MM.1S (cell line): Measurements from ENCODE around the gene MS4A10.
A peak's percentile ranks its signal among the peaks of the same experiment; 100 is the strongest.

Experiments used
- DNase-seq: peaks from one replicate; pipeline ENCODE4 v3.0.0-alpha.2; 2015
- H2AFZ ChIP-seq: fragments of 300-600 bp; sonication (generic); 2 replicates; pipeline ENCODE4 v1.6.0; 2016; ENCODE audit warnings: antibody characterized with exemption, low read length
- H3F3A ChIP-seq: fragments of 300-600 bp; sonication (generic); 2 replicates; pipeline ENCODE4 v1.6.1; 2016; ENCODE audit warnings: mild to moderate bottlenecking, antibody characterized with exemption, low read length, moderate library complexity, mixed read lengths; ENCODE audit not compliant: insufficient read depth
- H3K27ac ChIP-seq: fragments of 300-600 bp; sonication (generic); 2 replicates; pipeline ENCODE4 v1.5.1; 2016; ENCODE audit warnings: mild to moderate bottlenecking, low read length
- H3K27me3 ChIP-seq: fragments of 300-600 bp; sonication (generic); replicated peaks from 2 replicates; pipeline ENCODE4 v1.6.0; 2016; ENCODE audit warnings: low read length; ENCODE audit not compliant: insufficient read depth
- H3K36me3 ChIP-seq: fragments of 300-600 bp; sonication (generic); replicated peaks from 2 replicates; pipeline ENCODE4 v1.6.1; 2016; ENCODE audit warnings: mild to moderate bottlenecking, low read length, mixed read lengths; ENCODE audit not compliant: insufficient read depth
- H3K4me1 ChIP-seq: fragments of 300-600 bp; sonication (generic); 2 replicates; pipeline ENCODE4 v1.6.1; 2016; ENCODE audit warnings: low read length, mixed read lengths
- H3K4me2 ChIP-seq: fragments of 300-600 bp; sonication (generic); 2 replicates; pipeline ENCODE4 v1.6.0; 2016; ENCODE audit warnings: low read depth, low read length
- H3K4me3 ChIP-seq: fragments of 300-600 bp; sonication (generic); 2 replicates; pipeline ENCODE4 v1.5.1; 2016; ENCODE audit warnings: low read length, mixed read lengths
- H3K79me2 ChIP-seq: fragments of 300-600 bp; sonication (generic); 2 replicates; pipeline ENCODE4 v1.6.1; 2016; ENCODE audit warnings: mixed run types, low read length, mixed read lengths
- H3K9ac ChIP-seq: fragments of 300-600 bp; sonication (generic); 2 replicates; pipeline ENCODE4 v1.6.1; 2016; ENCODE audit warnings: low read length, mixed read lengths
- H3K9me2 ChIP-seq: fragments of 300-600 bp; sonication (generic); replicated peaks from 2 replicates; pipeline ENCODE4 v1.6.1; 2016; ENCODE audit warnings: mild to moderate bottlenecking, low read length, mixed read lengths; ENCODE audit not compliant: insufficient read depth
- H3K9me3 ChIP-seq: fragments of 300-600 bp; sonication (generic); replicated peaks from 2 replicates; pipeline ENCODE4 v1.6.1; 2016; ENCODE audit warnings: mild to moderate bottlenecking, low read length, mixed read lengths; ENCODE audit not compliant: insufficient read depth
- H4K20me1 ChIP-seq: fragments of 300-600 bp; sonication (generic); 2 replicates; pipeline ENCODE4 v1.6.1; 2016; ENCODE audit warnings: mild to moderate bottlenecking, low read length, moderate library complexity, mixed read lengths; ENCODE audit not compliant: insufficient read depth
- EZH2 ChIP-seq: fragments of 300-600 bp; sonication (generic); optimal IDR thresholded peaks from 2 replicates; pipeline ENCODE3; 2017; ENCODE audit warnings: low read depth, mild to moderate bottlenecking, antibody characterized with exemption, low read length, mixed read lengths
- EZH2phosphoT487 ChIP-seq: fragments of 300-600 bp; sonication (generic); IDR thresholded peaks from 2 replicates; pipeline ENCODE4 v1.6.1; 2018; ENCODE audit warnings: antibody characterized with exemption, low read length
- TF ChIP-seq, protein P1 (sequence below): fragments of 300-600 bp; sonication (generic); IDR thresholded peaks from 2 replicates; pipeline ENCODE4 v1.5.1; 2016; ENCODE audit warnings: antibody characterized with exemption, low read length, mixed read lengths

The MS4A10 gene

DNA sequence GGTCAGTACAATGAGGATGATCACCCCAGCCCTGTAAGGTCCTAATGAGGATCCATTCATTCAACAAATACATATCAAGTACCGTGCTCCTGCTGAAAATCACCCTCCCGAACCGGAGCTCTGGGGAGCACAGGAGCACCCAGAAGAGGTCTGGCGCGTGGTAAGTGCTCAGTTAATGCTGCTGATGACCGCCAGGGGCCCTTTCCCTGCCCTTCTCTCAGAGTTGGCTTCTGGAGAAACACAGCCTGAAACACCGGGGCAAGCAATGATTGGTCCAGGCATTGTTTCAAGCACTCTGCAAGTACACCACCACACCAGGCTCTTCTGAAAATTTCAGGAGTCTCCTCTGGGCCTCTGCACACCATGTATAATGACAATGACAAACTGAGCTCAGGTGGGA is 53.0 kb downstream of the MS4A10 start:
- no peaks in the 10 kb centered on the region for H4K20me1 ChIP-seq

DNA sequence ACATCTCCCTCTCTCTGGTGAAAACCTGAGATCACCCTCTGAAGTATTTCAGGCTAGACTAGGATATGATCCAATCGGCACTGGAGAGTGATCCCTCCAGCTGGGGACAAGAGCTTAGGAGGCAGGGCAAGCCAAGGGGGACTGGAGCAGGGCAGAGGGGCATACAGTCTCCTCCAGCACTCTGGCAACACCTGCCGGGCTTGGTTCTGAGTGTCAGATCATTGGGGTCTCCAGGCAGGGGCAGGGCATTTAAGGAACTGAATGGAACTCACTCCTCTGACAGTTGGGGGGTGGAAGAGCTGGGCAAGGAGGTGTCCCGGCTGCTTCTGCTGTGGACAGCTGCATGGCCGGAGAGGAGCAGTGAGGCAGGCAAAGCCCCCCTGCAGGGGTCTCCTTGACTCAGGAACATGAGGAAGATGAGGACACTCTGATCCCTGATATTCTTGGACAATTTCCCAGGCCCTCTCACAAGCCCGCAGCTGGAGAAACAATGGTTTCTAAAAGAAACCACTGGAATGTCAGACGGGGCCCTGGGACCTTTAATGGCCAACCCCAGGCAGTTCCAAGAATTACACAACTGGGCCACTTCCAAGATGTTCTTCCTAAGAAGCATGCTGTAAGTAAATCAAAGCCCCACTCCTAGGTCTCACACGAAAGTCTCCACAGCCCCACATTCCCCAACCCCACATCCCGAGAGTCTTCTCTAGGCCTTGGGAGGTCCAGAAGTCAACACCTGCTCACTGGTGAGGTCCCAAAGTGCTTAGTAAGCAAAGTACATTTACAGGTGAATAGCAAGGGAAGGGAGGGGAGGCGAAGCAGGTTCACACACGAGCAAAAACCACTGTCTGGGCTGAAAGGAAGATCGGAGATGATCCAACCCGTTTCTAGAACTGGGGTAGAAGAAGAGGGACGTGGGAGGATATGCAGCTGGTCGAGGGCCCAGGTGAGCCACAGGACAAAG is 55.6 kb downstream of the MS4A10 start:
- H3K27ac ChIP-seq = peak overlapping the region; percentile 94
- no peaks in the 10 kb centered on the region for H3K9me2 ChIP-seq
- DNase-seq = peak; percentile 78
- H3K27me3 ChIP-seq = no peaks in the 10 kb centered on the region
- peak overlapping the region; percentile 61 for H2AFZ ChIP-seq
- H3K4me3 ChIP-seq = peak overlapping the region; percentile 29; the same call in 1 of the 2 replicates
- peak overlapping the region; percentile 50; the same call in 1 of the 2 replicates for H3K9ac ChIP-seq
- TF ChIP-seq EZH2 = no peak
- TF ChIP-seq, protein P1, sequence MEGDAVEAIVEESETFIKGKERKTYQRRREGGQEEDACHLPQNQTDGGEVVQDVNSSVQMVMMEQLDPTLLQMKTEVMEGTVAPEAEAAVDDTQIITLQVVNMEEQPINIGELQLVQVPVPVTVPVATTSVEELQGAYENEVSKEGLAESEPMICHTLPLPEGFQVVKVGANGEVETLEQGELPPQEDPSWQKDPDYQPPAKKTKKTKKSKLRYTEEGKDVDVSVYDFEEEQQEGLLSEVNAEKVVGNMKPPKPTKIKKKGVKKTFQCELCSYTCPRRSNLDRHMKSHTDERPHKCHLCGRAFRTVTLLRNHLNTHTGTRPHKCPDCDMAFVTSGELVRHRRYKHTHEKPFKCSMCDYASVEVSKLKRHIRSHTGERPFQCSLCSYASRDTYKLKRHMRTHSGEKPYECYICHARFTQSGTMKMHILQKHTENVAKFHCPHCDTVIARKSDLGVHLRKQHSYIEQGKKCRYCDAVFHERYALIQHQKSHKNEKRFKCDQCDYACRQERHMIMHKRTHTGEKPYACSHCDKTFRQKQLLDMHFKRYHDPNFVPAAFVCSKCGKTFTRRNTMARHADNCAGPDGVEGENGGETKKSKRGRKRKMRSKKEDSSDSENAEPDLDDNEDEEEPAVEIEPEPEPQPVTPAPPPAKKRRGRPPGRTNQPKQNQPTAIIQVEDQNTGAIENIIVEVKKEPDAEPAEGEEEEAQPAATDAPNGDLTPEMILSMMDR = no peak
- TF ChIP-seq EZH2phosphoT487 = no peak
- H3K9me3 ChIP-seq = no peaks in the 10 kb centered on the region
- no peaks in the 10 kb centered on the region for H4K20me1 ChIP-seq
- peaks cover 2% of the 10 kb centered on the region; the same call in 1 of the 2 replicates for H3K36me3 ChIP-seq
- peaks cover 37% of the 10 kb centered on the region for H3F3A ChIP-seq
- H3K4me2 ChIP-seq = peak overlapping the region; percentile 66
- peaks cover 42% of the 10 kb centered on the region for H3K79me2 ChIP-seq
- peaks cover 63% of the 10 kb centered on the region for H3K4me1 ChIP-seq

More for the DNA sequence above, 53.0 kb downstream of the MS4A10 start:
- H3K9ac ChIP-seq = peak overlapping the region; percentile 67
- TF ChIP-seq, protein P1 = peak; percentile 57
- TF ChIP-seq EZH2 (no peak), EZH2phosphoT487 (no peak)
- peaks cover 49% of the 10 kb centered on the region for H3F3A ChIP-seq
- H3K79me2 ChIP-seq = peaks cover 16% of the 10 kb centered on the region
- no peaks in the 10 kb centered on the region for H3K9me2 ChIP-seq
- H2AFZ ChIP-seq = no peak overlapping the region; the same call in 1 of the 2 replicates
- H3K36me3 ChIP-seq = no peaks in the 10 kb centered on the region
- H3K27ac ChIP-seq = peak overlapping the region; percentile 94
- no peaks in the 10 kb centered on the region for H3K9me3 ChIP-seq
- no peak overlapping the region for H3K4me3 ChIP-seq
- H3K4me2 ChIP-seq = peak overlapping the region; percentile 50
- H3K27me3 ChIP-seq = no peaks in the 10 kb centered on the region
- peak; percentile 84 for DNase-seq
- peaks cover 68% of the 10 kb centered on the region for H3K4me1 ChIP-seq

DNA sequence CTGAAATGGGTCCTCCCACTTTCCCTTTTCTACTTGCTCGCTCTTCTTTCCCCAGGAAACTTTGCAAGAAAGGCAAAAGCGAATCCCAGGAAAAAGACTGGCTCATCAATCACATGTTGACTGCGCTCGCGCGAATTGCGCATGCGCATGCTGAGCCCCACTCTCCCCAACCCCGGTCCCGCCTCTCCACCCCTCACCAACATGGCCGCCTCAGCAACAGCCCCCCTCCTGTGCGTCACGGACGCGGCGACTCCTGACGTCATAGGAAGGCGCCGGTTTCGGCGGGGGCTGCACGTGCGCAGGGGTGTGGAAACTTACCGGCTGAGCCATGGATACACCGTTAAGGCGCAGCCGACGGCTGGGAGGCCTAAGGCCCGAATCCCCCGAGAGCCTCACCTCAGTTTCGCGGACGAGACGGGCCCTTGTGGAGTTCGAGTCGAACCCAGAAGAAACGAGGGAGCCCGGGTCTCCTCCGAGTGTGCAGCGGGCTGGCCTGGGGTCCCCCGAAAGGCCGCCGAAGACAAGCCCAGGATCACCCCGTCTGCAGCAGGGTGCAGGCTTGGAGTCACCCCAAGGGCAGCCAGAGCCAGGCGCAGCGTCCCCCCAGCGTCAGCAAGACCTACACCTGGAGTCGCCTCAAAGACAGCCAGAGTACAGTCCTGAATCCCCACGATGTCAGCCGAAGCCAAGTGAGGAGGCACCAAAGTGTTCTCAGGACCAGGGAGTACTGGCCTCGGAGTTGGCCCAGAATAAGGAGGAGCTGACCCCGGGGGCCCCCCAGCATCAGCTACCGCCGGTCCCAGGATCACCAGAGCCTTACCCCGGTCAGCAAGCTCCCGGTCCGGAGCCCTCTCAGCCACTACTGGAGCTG is 56.9 kb downstream of the MS4A10 start, which contains the start of gene CCDC86:
Gene CCDC86 (plus strand): TSS at position 317 of the 871 bp plus-strand sequence. CDS start 12 bp downstream, at position 329.
- TF ChIP-seq EZH2phosphoT487 = no peak
- TF ChIP-seq, protein P1 = no peak
- no peak for TF ChIP-seq EZH2
- H3F3A ChIP-seq = peaks cover 35% of the 10 kb centered on the region
- no peaks in the 10 kb centered on the region for H3K27me3 ChIP-seq
- H3K4me3 ChIP-seq = peak within 1 kb of the TSS; percentile 92
- H3K9ac ChIP-seq = peak within 1 kb of the TSS; percentile 97
- peak; percentile 97 for DNase-seq
- H3K4me2 ChIP-seq = peak within 1 kb of the TSS; percentile 94
- H3K4me1 ChIP-seq = peaks cover 57% of the 10 kb centered on the region
- no peaks in the 10 kb centered on the region for H3K9me3 ChIP-seq
- H2AFZ ChIP-seq = peak within 1 kb of the TSS; percentile 61
- H3K79me2 ChIP-seq = peaks cover 55% of the 10 kb centered on the region
- H4K20me1 ChIP-seq = no peaks in the 10 kb centered on the region
- peak within 1 kb of the TSS; percentile 94 for H3K27ac ChIP-seq
- H3K9me2 ChIP-seq = no peaks in the 10 kb centered on the region
- peaks cover 6% of the 10 kb centered on the region; the same call in 1 of the 2 replicates for H3K36me3 ChIP-seq
